Right atrium auricular region (tissue), 2 donors: Measurements from ENCODE around the gene SLC2A10. TPM values are rescaled to one million over a fixed set of nuclear protein-coding genes. Genes with fewer than 3 reads are reported as not detected.
A peak's percentile ranks its signal among the peaks of the same experiment; 100 is the strongest.

Experiments used
- DNase-seq: peaks from one replicate; pipeline ENCODE4 v3.0.0-alpha.2; 2019; ENCODE audit warnings: low spot score
- H3K27ac ChIP-seq, 2 donors: fragments of 200-600 bp; sonication (generic); 1 replicate in 1 of 2; 2 replicates in 1 of 2; pipeline ENCODE4 v1.5.1; 2016 to 2019
- H3K27me3 ChIP-seq, 2 donors: fragments of 200-600 bp; sonication (generic); one replicate each; pipeline versions ENCODE4 v1.5.1 to v1.6.0; 2017 to 2019
- H3K36me3 ChIP-seq: fragments of 200-600 bp; sonication (generic); one replicate; pipeline ENCODE4 v1.5.1; 2016
- H3K4me1 ChIP-seq, 2 donors: fragments of 200-600 bp; sonication (generic); one replicate each; pipeline versions ENCODE4 v1.5.1 to v1.6.0; 2017 to 2019
- H3K4me3 ChIP-seq, 2 donors: fragments of 200-600 bp; sonication (generic); 1 replicate in 1 of 2; 2 replicates in 1 of 2; pipeline ENCODE4 v1.5.1; 2017 to 2019; ENCODE audit warnings: mild to moderate bottlenecking in 1 of 2, moderate library complexity in 1 of 2
- H3K9me3 ChIP-seq, 2 donors: fragments of 200-600 bp; sonication (generic); one replicate each; pipeline ENCODE4 v1.5.1; 2019
- CTCF ChIP-seq, 2 donors: fragments of 200-600 bp; sonication (generic); IDR thresholded peaks; one replicate each; pipeline ENCODE4 v1.5.1; 2019; ENCODE audit warnings: antibody characterized with exemption in 2 of 2
- total RNA-seq, 2 donors: library from RNA; depleted of rRNA; stranded (reverse); fragments of >200 nt; gene quantifications; one replicate each; pipeline ENCODE4 v1.1.0, GENCODE V29; 2016

The SLC2A10 gene
- total RNA-seq, 2 donors from 2014 or later = 5.6 to 6.4 TPM

- no peaks in the 10 kb centered on the region for H3K36me3 ChIP-seq
- H3K4me1 ChIP-seq = peaks cover 0 to 16% of the 10 kb centered on the region in 2 donors
- H3K9me3 ChIP-seq = peaks cover 0 to 4% of the 10 kb centered on the region in 2 donors
- H3K4me3 ChIP-seq = no peak overlapping the region
- DNase-seq = no peak
- TF ChIP-seq CTCF (IDR thresholded peaks at IDR 0.05) = no peak
- no peaks in the 10 kb centered on the region for H3K27me3 ChIP-seq
- H3K27ac ChIP-seq = peak overlapping the region in 1 of 2 donors; percentile 68
These were observed 1.1 kb upstream of the SLC2A10 start for GRCh38 chr20:46708172-46708860.

- Histone ChIP-seq H3K36me3 (no peaks in the 10 kb centered on the region), H3K4me3 (peak overlapping the region; percentile 76), H3K4me1 (peaks cover 0 to 16% of the 10 kb centered on the region in 2 donors), H3K27ac (peak overlapping the region; percentile 68 to 72), H3K9me3 (peaks cover 0 to 4% of the 10 kb centered on the region in 2 donors), H3K27me3 (no peaks in the 10 kb centered on the region)
- DNase-seq = no peak
- TF ChIP-seq CTCF (IDR thresholded peaks at IDR 0.05) = no peak
These were observed 392 bp upstream of the SLC2A10 start for GRCh38 chr20:46709055-46709458.

GRCh38 chr20:46710153-46710913 lies 884 bp downstream of the SLC2A10 start:
- no peak for TF ChIP-seq CTCF (IDR thresholded peaks at IDR 0.05)
- Histone ChIP-seq H3K27ac (peak overlapping the region; percentile 68 to 72), H3K4me1 (peaks cover 0 to 16% of the 10 kb centered on the region in 2 donors), H3K36me3 (no peaks in the 10 kb centered on the region), H3K4me3 (peak overlapping the region; percentile 76), H3K9me3 (peaks cover 0 to 4% of the 10 kb centered on the region in 2 donors), H3K27me3 (no peaks in the 10 kb centered on the region)
- no peak for DNase-seq

- no peak for TF ChIP-seq CTCF (IDR thresholded peaks at IDR 0.05)
- H3K9me3 ChIP-seq = no peaks in the 10 kb centered on the region
- peaks cover 0 to 16% of the 10 kb centered on the region in 2 donors for H3K4me1 ChIP-seq
- DNase-seq = no peak
- no peak overlapping the region for H3K27ac ChIP-seq
- no peaks in the 10 kb centered on the region for H3K27me3 ChIP-seq
- no peaks in the 10 kb centered on the region for H3K36me3 ChIP-seq
- H3K4me3 ChIP-seq = no peak overlapping the region
These were observed 2.7 kb downstream of the SLC2A10 start for GRCh38 chr20:46712056-46712636.

GRCh38 chr20:46713957-46714834 lies 4.7 kb downstream of the SLC2A10 start:
- no peak overlapping the region for H3K4me3 ChIP-seq
- TF ChIP-seq CTCF (IDR thresholded peaks at IDR 0.05) = no peak
- H3K27me3 ChIP-seq = no peaks in the 10 kb centered on the region
- H3K9me3 ChIP-seq = no peaks in the 10 kb centered on the region
- H3K4me1 ChIP-seq = peaks cover 0 to 14% of the 10 kb centered on the region in 2 donors
- no peaks in the 10 kb centered on the region for H3K36me3 ChIP-seq
- H3K27ac ChIP-seq = no peak overlapping the region
- DNase-seq = no peak
